Activated gamma-delta T cell (primary cell): Measurements from ENCODE around the gene SLCO3A1.

Source experiments
- DNase-seq: peaks from one replicate; lab custom pipeline; 2025; lab: John Stamatoyannopoulos, UW

Gene SLCO3A1

GRCh38 chr15:91966194-91966552, 112.7 kb downstream of the SLCO3A1 start:
- DNase-seq: no peak

DNA sequence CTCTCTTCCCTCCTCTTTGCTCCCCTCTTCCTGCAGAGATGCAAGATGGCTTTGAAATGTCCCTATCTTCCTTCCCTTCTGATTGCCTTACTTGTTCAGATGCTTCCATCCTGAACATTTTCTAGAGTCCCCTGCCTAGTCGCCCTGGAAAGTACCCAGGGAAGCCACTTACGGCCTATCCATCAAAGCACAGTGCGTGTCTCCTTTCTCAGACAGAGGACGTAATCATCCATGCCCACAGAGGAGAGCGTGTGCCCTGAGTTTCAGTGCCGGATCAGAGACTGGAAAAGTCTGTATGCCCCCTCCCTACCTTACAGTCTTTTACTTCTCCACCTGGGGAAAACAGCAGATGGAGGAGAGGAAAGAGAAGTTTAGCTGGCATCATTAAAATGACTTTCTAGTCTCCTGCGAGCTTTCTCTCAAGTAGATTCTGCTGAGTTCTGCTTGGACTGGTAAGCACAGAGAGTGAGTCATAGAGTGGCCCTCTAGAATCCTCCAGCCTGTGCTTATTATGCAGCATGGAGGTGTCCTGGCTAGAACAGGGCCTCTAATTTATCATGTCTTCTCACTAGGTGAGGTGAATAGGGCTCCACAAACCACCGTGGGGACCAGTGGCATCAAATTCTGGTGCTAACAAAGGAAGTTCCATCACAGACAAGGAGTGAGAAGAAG, 114.6 kb downstream of the SLCO3A1 start:
- DNase-seq: no peak

- DNase-seq: no peak
Measured at GRCh38 chr15:91968610-91969009, 115.1 kb downstream of the SLCO3A1 start.

DNA sequence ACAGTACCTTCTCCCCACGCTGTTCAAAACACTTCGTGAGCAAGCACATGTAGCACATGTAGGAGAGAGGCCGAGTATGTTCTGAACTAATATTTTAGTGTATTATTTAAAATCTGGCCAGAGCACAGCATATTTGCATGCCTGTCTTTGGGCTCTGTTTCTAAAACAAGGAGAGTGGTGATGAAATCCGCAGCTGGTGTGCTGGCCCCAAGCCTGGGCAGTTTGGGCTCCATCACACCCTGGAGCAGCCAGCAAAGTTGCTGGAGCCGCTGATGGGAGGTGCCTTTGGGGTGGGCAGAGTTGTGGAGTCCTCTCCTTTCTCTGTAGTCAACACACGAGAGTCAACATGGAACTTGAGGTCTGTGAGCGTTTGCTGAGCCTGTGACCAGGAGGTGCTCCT, 116.6 kb downstream of the SLCO3A1 start:
- DNase-seq: no peak

DNA sequence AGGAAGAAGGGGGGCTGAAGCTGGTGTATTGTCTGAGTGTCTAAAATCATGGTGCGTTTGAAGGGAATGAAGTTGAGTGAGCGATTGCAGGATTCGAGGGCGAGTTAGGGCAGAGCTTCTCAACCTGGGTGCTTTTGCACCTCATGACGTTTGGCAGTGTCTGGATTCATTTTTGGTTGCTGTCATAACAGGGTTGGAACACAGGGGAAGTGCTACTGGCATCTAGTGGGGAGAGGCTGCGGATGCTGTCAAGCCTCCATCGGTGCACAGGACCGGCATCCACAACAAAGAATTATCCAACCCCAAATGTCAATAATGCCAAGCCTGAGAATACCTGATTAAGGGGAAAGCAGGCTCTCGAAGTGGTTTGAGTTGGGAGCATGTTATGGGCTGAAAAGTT, 120.0 kb downstream of the SLCO3A1 start:
- DNase-seq: no peak

GRCh38 chr15:91974321-91974720, 120.8 kb downstream of the SLCO3A1 start:
- no peak for DNase-seq

DNA sequence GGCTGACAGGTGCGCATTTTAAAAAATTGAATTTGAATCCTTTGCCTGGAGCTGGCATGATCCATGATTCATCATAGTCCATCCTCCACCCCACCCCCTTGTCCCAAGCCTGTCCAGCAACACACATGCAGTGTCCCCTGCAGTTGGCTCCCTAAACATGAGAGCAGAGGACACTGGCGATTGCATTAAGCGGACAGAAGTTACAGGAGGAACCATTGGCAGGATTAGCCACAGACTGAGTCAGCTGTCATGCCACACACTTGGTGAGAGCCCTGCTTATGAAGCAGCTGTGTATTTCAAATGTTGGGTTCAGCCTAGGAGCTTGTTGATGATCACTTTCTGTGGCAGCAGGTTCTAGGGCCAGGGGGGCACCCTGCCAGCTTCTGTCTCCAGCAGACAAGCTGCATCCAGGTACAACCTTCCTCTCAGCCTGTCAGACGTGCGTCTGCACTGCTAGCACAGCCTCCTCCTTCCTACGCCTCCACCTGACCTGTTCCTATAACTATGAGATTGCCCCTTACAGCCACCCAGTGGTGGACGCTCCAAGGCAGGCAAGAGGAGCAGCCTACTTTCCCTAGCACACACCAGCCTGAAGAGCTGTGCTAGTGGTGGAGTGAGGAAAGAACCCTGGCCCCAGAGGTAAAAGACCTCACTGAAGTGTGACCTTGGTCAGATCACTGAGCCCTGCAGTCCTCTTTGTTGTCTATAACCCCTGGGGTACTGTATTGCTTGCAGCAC, 121.9 kb downstream of the SLCO3A1 start:
- no peak for DNase-seq

- DNase-seq: no peak
Measured at GRCh38 chr15:91976966-91977365, 123.5 kb downstream of the SLCO3A1 start.

- DNase-seq: no peak
Measured at GRCh38 chr15:91980502-91981267, 127.2 kb downstream of the SLCO3A1 start.

- no peak for DNase-seq
Measured at GRCh38 chr15:91981821-91982800, 128.6 kb downstream of the SLCO3A1 start.

DNA sequence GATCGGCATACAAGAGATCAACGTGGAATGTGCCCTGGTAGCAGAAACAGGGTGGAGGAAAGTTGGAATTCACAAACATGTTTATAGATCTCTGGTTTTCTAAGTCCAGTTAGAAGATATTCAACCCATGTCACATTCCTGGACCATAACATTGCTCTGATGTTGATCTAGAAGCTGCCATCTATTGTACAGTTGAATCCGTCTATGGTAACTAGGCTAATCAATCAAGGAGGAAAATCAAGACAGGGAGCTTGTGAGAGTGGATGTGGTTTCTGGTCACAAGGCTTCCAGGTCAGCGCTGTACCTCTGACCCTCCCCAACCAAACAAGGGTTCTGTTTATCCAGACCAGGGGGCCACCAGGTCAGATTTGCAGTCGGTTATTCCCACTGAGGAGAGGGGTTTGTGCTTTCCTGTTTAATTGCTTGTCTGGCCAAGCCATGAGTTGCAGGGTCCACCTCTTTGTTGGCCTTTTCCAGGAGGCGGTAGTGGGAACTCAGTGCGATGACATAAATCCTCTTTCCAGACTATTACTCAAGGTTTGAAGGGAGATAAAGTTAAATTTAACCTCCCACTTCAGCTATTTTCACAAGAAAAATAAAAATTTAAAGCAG, 130.3 kb downstream of the SLCO3A1 start:
- no peak for DNase-seq

DNA sequence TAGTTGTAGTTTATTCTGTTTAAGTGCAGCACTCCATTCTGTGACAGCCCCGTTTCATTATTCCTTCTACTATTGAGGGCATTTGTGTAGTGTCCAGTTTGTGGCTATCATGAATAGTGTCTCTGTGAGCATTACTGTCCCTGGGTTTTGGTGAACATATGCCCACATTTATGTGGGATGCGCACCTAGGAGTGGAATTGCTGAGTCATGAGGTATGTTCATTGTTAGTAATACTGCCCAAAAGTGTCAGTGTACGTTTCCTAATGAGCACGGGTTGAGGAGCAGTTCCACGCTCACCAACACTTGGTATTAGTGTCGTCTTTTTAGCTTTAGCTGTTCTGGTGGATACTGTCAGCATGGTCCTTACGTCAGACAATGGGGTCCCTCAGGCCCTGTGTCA, 131.8 kb downstream of the SLCO3A1 start:
- no peak for DNase-seq

DNA sequence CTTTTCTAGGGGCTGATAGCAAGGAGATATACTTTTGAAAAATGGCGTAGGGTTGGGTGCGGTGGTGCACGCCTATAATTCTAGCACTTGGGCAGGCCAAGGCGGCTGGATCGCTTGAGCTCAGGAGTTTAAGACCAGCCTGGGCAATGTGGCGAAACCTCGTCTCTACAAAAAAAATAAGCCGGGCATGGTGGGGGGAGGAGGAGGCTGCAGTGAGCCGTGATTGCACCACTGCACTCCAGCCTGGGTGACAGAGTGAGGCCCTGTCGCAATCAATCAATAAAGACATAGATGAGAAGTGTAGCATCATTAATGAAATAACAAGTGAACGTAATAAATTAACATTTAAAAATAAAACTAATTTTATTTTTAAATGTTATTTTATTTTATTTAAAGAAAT, 134.6 kb downstream of the SLCO3A1 start:
- no peak for DNase-seq

DNA sequence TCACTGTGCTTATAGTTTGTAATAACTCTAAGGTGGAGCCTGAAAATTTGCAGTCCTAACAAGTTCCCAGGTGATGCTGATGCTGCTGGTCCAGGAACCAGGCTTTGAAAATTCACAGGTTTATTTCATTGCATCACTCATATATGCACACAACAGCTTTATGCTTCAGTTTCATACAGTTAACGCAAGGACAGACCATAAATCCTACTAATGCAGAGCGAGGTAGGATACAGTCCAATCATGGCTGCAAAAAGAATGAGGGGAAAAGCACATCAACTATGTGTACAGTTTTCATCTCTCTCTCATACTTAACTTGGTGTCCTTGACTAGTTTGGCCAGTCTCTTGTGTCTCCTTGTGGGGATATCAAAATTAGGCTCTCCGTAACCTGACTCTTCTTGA, 135.1 kb downstream of the SLCO3A1 start:
- DNase-seq: no peak

DNA sequence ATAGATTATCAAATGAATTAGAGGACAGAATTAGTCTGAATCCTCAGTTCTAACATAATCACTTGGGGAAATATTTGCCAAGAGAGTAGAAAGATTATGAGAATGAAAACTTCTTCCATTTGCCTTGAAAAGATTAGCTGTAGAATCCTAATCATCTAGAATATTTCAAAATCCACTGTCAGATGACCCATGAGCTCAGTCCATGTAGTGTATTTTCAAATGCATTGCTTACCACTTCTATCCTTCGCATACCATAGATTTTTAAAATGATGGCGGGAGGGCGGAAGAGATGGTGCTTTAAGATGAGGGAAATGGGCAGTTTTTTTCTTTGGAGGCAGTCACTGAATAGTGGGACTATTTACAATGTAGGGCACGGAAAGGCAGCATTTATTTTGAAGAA, 136.3 kb downstream of the SLCO3A1 start:
- no peak for DNase-seq

DNA sequence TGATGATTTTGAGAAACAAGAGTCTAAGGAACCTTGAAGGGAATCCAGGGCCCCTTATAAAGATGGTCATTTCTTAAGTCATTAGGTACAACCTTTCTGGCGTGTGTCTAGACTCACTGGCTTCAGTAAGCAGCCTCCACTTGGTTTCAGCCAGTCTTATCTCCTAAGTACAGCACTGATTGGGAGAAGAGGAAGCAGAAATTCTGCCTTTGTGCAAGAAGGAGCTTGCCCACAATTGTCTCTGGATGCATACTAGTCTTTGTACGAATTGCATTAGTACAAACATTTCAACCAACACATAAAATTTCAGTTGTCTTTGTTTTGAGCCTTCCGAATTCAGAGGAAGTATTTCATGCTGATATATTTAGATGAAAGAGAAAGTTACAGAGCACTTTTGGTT, 139.4 kb downstream of the SLCO3A1 start:
- DNase-seq: no peak

DNA sequence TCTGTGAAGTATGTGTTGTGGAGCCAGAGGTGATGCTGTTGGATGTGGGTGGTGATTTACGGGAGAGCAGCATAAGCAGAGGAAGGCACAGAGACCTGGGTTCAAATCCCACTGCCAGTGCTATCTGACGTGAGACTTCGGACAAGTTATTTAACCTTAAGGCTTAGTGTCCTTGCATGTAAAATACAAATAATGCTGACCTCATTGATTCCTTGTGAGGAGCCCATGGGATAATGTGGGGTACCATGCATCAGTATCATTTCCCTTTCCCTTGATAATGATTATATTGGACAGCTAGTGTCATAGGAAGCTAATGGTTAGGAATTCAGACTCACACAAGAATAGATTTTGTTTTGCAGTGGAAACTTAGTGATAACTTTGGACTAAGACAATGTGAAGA, 141.6 kb downstream of the SLCO3A1 start:
- no peak for DNase-seq

DNA sequence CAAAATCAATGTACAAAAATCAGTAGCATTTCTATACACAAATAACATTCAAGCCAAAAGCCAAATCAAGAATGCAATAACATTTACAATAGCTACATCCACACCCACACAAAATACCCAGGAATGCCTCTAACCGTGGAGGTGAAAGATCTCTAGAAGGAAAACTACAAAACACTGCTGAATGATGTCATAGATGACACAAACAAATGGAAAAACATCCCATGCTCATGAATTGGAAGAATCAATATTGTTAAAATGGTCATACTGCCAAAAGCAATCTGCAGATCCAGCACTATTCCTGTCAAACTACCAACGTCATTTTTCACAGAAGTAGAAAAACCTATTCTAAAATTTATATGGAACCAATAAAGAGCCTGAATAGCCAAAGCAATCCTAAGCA, 143.7 kb downstream of the SLCO3A1 start:
- DNase-seq: no peak

GRCh38 chr15:92000709-92001108, 147.2 kb downstream of the SLCO3A1 start:
- no peak for DNase-seq

- no peak for DNase-seq
Measured at GRCh38 chr15:92001307-92001706, 147.8 kb downstream of the SLCO3A1 start.

GRCh38 chr15:92002666-92003065, 149.2 kb downstream of the SLCO3A1 start:
- DNase-seq: no peak
